ENCODE results near the gene APP.

Gene APP

GRCh38 chr21:25953196-25953595 is 217.4 kb downstream of the APP start:
- TF ChIP-seq, protein P1, sequence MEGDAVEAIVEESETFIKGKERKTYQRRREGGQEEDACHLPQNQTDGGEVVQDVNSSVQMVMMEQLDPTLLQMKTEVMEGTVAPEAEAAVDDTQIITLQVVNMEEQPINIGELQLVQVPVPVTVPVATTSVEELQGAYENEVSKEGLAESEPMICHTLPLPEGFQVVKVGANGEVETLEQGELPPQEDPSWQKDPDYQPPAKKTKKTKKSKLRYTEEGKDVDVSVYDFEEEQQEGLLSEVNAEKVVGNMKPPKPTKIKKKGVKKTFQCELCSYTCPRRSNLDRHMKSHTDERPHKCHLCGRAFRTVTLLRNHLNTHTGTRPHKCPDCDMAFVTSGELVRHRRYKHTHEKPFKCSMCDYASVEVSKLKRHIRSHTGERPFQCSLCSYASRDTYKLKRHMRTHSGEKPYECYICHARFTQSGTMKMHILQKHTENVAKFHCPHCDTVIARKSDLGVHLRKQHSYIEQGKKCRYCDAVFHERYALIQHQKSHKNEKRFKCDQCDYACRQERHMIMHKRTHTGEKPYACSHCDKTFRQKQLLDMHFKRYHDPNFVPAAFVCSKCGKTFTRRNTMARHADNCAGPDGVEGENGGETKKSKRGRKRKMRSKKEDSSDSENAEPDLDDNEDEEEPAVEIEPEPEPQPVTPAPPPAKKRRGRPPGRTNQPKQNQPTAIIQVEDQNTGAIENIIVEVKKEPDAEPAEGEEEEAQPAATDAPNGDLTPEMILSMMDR (IDR thresholded peaks at IDR 0.05; ENCODE audit: low read depth, low read length, missing control alignments), result no peak

GRCh38 chr21:25952306-25952705 is 218.3 kb downstream of the APP start:
- no peak for DNase-seq (ENCODE audit: extremely low read depth, low read depth)
- TF ChIP-seq, protein P1 (IDR thresholded peaks at IDR 0.05; ENCODE audit: low read depth, low read length, missing control alignments), result no peak
- H3K4me3 ChIP-seq (replicated peaks; ENCODE audit: low read depth, low read length), result no peak overlapping the region

More at GRCh38 chr21:25953196-25953595, 217.4 kb downstream of the APP start:
- no peak for DNase-seq (ENCODE audit: extremely low read depth, low read depth)
- H3K4me3 ChIP-seq (replicated peaks; ENCODE audit: low read depth, low read length), result no peak overlapping the region

DNA sequence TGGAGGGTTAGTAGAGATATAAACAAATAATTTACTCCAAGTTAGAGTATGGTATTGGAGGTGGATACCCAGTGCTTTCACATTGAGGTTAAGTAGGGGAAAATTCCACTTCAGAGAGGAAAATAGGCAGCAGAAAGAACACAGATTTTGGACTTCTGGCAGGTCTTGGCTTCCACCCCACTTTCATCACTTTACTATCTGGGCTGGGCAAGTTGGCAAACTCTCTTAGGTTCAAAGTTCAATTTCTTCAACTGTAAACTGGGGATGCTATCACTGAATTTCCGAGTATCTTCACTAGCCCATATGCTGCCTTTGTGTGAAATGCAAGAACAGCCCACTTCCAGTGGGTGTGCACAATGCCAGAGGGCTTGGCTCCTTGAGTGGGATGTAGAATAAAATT is 220.9 kb downstream of the APP start:
- no peak overlapping the region for H3K4me3 ChIP-seq (replicated peaks; ENCODE audit: low read depth, low read length)
- TF ChIP-seq, protein P1 (IDR thresholded peaks at IDR 0.05; ENCODE audit: low read depth, low read length, missing control alignments), result no peak
- DNase-seq (ENCODE audit: extremely low read depth, low read depth), result no peak

DNA sequence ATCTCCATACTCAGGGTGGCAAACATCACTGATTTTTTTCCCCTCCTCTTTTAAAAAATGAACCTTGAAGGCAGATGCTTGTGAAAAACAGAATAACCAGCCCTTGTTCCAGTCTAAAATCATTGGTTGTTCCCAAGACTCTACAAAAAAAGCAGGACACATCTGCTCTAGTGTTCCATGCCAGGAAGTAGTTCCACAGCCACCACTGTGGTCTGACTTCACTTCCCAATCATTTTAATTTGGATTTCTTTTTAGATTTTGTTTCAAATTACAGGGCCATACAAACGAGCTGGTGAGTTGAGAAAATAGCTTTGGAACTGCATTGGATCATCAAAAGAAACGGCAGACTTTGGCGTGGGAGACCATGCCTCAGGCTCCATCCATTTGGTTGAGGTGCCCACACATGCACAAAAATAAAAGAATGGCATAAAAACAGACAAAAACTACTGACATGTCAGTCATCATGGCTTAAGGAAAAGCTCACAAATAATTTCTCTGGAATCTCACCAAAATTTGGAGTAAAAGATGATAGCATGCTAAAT is 225.8 kb downstream of the APP start:
- no peak for DNase-seq (ENCODE audit: extremely low read depth, low read depth)
- H3K4me3 ChIP-seq (replicated peaks; ENCODE audit: low read depth, low read length), result no peak overlapping the region
- TF ChIP-seq, protein P1 (IDR thresholded peaks at IDR 0.05; ENCODE audit: low read depth, low read length, missing control alignments), result no peak

DNA sequence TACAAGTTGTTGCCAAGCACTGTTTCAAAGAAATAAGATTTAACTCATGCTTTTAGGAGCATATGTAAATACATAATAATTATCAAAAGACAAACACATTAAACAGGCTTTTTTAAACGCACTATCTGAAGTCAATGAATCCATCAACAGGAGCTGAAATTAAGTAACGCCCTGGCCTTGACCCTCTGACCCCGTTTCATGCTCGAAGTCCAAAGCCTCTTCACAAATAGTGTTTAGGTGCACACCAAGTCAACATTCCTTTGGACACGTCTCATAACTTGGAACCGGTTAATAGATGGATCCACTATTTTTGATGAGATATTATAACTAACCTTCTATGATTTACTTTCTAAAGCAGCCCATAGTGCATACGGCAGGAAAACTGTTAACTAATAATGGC is 226.5 kb downstream of the APP start:
- H3K4me3 ChIP-seq (replicated peaks; ENCODE audit: low read depth, low read length), result no peak overlapping the region
- TF ChIP-seq, protein P1 (IDR thresholded peaks at IDR 0.05; ENCODE audit: low read depth, low read length, missing control alignments), result no peak
- no peak for DNase-seq (ENCODE audit: extremely low read depth, low read depth)

- TF ChIP-seq, protein P1 (IDR thresholded peaks at IDR 0.05; ENCODE audit: low read depth, low read length, missing control alignments), result no peak
- no peak overlapping the region for H3K4me3 ChIP-seq (replicated peaks; ENCODE audit: low read depth, low read length)
- no peak for DNase-seq (ENCODE audit: extremely low read depth, low read depth)
Observed at GRCh38 chr21:25942135-25942534, 228.4 kb downstream of the APP start.

DNA sequence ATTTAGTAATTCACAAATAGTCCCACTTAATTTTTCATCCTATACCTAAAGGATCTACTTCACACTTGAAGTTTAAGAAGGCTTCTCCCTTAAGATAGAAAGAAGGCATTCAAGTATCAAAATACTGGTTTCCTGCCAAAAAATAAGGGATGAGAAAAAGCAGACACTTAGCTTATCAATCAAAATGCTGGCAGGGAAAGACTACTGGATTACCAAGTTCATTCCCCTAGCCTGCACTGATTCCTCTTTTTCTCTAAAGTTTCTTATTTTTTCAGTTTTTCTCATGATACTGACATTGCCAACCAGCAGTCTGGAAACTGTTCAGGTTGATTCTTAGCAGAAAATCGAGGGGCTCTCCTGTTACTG is 231.2 kb downstream of the APP start:
- no peak for DNase-seq (ENCODE audit: extremely low read depth, low read depth)
- TF ChIP-seq, protein P1 (IDR thresholded peaks at IDR 0.05; ENCODE audit: low read depth, low read length, missing control alignments), result no peak
- no peak overlapping the region for H3K4me3 ChIP-seq (replicated peaks; ENCODE audit: low read depth, low read length)
